NCI-H345 treated with DMSO at 0.1 percent for 48 hours (cell line): ENCODE data around the gene GLMP.
A peak's percentile ranks its signal among the peaks of the same experiment; 100 is the strongest.

ENCODE experiments used
- DNase-seq: peaks from one replicate; lab custom pipeline; 2025; ENCODE audit not compliant: unreplicated experiment; lab: John Stamatoyannopoulos, UW

Gene GLMP

GRCh38 chr1:156289857-156290256, 5.6 kb downstream of the GLMP start:
- DNase-seq: no peak

GRCh38 chr1:156286061-156286460, 9.4 kb downstream of the GLMP start:
- DNase-seq: no peak

GRCh38 chr1:156285437-156285836, 10.0 kb downstream of the GLMP start:
- no peak for DNase-seq

GRCh38 chr1:156284757-156285156, 10.7 kb downstream of the GLMP start:
- no peak for DNase-seq

GRCh38 chr1:156284112-156284511, 11.4 kb downstream of the GLMP start, which contains the start of gene TMEM79:
Gene TMEM79, plus strand, starts transcription at chr1:156284325. Its CDS starts 902 bp downstream, at chr1:156285227.
- no peak for DNase-seq

- no peak for DNase-seq
Measured at GRCh38 chr1:156283521-156283920, 12.0 kb downstream of the GLMP start.

GRCh38 chr1:156282479-156283222, 12.8 kb downstream of the GLMP start, which contains the start of gene SMG5:
Gene SMG5, minus strand, starts transcription at chr1:156282825. Its CDS starts 145 bp downstream, at chr1:156282680.
- DNase-seq: peak; percentile 100

- DNase-seq: peak; percentile 84
Measured at GRCh38 chr1:156281693-156282478, 13.6 kb downstream of the GLMP start.

GRCh38 chr1:156281281-156281680, 14.2 kb downstream of the GLMP start:
- no peak for DNase-seq

- no peak for DNase-seq
Measured at GRCh38 chr1:156279837-156280236, 15.6 kb downstream of the GLMP start.

GRCh38 chr1:156276966-156277381, 18.5 kb downstream of the GLMP start:
- no peak for DNase-seq

- DNase-seq: no peak
Measured at GRCh38 chr1:156276532-156276931, 18.9 kb downstream of the GLMP start.

GRCh38 chr1:156270314-156270713, 25.2 kb downstream of the GLMP start:
- DNase-seq: no peak

GRCh38 chr1:156268336-156268735, 27.1 kb downstream of the GLMP start:
- DNase-seq: no peak

- no peak for DNase-seq
Measured at GRCh38 chr1:156266051-156266450, 29.4 kb downstream of the GLMP start.

- no peak for DNase-seq
Measured at GRCh38 chr1:156263288-156263655, 32.2 kb downstream of the GLMP start.

GRCh38 chr1:156262461-156263287, 32.8 kb downstream of the GLMP start:
- DNase-seq: no peak

GRCh38 chr1:156260896-156261295, 34.6 kb downstream of the GLMP start:
- DNase-seq: no peak

- no peak for DNase-seq
Measured at GRCh38 chr1:156259805-156260204, 35.7 kb downstream of the GLMP start.

- DNase-seq: no peak
Measured at GRCh38 chr1:156258859-156259258, 36.6 kb downstream of the GLMP start.

GRCh38 chr1:156257711-156258110, 37.8 kb downstream of the GLMP start:
- no peak for DNase-seq
